ENCODE data around the gene DAGLB.
"Not testable (repeated sequence)": the region's sequence is repeated elsewhere in the genome, so short reads cannot be mapped to it uniquely, and the experiment has no call there.

The DAGLB gene

DNA sequence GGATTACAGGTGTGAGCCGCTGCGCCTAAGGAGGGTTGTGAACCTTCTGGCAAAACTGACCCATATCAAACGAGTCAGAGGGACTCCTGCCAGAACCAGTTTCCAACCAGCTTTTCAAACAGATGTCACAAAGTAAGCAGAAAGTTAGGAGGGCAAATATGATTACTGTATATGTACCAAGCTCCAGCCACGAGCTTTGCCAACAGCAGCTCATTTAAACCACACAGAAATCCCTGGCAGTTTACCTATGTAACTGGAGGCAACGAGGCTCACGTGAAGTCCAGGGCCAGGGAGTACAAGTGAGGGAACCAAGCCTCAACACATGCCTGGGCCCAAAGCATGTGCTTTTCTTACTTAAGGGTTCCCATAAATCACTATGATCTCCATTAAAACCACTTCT lies 12.5 kb upstream of the DAGLB start:
- no peak for DNase-seq

GRCh38 chr7:6458676-6459075 lies 10.9 kb upstream of the DAGLB start:
- not testable (repeated sequence) for DNase-seq

DNA sequence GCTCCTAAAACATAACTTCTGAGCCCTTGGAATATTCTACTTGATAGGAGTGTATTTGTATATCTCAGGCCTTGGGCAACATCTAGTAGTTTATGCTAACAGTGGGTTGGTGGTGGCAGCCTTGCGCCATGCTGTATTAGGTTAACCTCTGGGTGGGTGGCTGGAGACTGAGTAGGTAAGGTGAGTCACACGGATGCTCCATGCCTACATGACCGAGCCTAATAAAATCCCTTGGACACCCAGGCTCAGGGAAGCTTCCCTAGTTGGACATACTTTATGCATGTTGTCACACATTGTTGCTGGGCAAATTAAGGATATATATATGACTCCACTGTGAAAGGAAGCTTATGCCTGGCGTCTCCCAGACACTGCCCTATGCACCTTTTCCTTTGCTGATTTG lies 6.0 kb upstream of the DAGLB start:
- DNase-seq = no peak

DNA sequence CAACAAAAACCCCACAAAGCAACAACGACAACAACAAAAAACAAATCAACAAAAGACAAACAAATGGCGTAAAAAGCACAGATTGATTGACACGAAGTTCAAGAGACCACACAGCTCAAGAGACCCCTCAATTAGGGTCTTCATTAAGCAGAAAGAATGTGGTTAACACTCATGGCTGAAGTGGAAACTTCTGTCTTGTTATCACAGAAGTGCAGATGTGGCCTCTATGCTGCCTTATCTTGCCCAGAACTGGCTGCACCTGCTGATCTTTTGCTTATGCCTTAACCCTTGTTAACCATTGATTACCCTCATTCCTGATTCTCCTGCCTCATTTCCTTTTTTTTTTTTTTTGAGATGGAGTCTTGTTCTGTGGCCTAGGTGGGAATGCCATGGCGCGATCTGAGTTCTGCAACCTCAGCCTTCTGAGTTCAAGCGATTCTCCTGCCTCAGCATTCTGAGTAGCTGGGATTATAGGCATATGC lies 3.5 kb upstream of the DAGLB start:
- DNase-seq = no peak

GRCh38 chr7:6450591-6450990 lies 2.8 kb upstream of the DAGLB start:
- DNase-seq = not testable (repeated sequence)

- DNase-seq = not testable (repeated sequence)
Observed at GRCh38 chr7:6449884-6450283, 2.1 kb upstream of the DAGLB start.

GRCh38 chr7:6448943-6449543 lies 1.3 kb upstream of the DAGLB start:
- DNase-seq = no peak

GRCh38 chr7:6446838-6447580 lies 745 bp downstream of the DAGLB start:
- peak; percentile 69 to 78 for DNase-seq

DNA sequence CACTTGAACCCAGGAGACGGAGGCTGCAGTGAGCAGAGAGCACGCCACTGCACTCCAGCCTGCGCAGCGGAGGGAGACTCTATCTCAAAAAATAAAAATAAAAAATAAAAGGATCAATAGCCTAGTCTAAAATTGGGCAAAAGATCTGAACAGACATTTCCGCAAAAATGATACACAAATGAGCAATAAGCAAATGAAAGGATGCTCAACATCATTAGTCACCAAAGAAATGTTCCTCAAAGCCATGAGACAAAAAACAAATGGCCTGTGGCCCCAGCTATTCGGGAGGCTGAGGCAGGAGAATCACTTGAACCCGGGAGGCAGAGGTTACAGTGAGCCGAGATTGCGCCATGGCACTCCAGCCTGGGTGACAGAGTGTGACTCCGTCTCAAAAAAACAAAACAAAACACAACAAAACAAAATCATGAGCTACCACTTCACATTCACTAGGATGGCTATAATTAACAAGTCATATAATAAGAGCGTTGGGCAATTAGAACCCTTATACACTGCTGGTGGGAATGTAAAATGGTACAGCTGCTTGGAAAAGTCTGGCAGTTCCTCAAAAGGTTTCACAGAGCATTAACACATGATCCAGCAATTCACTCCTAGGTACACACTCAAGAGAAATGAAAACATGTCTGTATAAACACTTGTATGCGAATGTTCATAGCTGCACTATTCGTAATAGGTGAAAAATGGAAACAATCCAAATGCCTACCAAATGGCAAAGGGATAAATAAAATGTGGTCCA lies 3.1 kb downstream of the DAGLB start:
- DNase-seq = no peak

DNA sequence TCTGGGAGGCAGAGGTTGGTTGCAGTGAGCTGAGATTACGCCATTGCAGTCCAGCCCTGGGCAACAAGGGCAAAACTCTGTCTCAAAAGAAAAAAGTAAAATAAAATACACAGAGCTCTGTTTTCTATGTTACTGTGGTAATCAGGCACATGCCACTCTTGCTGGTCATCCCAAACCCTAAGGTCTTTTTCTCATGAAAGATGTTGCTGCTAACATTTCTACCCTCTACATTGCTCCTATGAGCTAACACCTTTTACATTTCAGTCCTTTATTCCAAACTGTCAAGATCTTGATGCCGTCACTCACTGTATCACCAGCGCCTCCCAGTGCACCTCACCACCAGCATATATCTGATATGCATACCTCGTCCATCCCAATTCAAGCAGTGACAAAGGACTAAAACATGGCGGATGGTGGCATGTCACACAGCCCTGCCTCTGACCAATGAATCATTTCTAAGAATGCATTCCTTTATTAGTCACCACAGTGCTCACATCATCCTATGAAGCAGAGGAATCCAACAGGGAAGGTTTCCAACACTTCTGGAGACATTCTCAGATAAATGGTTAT lies 4.3 kb downstream of the DAGLB start:
- DNase-seq = no peak

- DNase-seq = no peak
Observed at GRCh38 chr7:6442114-6442513, 5.6 kb downstream of the DAGLB start.

DNA sequence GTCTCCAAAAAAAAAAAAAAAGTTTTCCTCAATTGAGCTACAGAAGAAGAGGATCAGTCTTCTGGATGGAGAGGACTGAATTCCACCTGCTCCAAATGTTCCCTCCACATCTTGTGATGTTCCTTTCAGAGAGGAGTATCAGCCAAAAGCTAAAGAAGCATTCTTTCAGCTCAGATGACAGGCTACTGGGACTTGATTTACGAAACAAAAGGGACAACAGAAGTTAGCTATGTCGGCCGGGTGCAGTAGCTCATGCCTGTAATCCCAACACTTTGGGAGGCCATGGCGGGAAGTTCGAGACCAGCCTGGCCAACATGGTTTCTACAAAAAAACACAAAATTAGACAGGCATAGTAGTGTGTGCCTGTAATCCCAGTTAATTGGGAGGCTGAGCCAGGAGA lies 7.4 kb downstream of the DAGLB start:
- DNase-seq = no peak

DNA sequence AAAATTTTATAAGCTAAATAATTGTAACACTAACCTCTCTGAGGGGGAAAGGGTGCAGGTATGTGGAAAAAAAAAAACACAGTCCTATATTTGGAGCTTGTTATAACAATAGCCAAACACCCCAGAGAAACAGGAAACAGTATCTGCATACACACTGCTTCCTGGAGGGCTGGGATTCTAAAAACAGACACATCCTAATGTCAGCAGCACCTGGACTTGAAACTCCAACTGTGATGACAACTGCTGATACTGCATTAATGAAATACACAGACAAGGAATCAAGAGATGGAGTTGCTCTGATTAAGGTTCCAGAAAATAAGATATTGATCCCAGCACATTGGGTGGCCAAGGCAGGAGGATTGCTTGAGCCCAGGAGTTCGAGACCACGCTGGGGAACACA lies 9.3 kb downstream of the DAGLB start:
- DNase-seq = no peak

DNA sequence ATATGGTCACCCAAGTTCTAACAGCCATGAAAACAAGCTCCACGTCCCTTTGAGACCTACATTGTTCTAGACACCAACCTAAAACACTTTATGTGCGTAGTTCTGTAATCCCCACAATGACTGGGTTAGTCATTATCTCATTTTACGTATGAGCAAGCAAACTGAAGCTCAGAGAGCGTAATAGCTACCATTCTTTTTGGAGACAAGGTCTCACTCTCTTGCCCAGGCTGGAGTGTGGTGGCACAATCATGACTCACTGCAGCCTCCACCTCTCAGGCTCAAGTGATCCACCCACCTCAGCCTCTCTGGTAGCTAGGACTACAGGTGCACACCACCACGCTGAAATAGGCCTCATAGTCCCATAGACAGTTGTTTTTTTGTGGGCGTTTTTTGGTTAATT lies 10.5 kb downstream of the DAGLB start:
- no peak for DNase-seq

- no peak for DNase-seq
Observed at GRCh38 chr7:6436385-6436685, 11.4 kb downstream of the DAGLB start.

DNA sequence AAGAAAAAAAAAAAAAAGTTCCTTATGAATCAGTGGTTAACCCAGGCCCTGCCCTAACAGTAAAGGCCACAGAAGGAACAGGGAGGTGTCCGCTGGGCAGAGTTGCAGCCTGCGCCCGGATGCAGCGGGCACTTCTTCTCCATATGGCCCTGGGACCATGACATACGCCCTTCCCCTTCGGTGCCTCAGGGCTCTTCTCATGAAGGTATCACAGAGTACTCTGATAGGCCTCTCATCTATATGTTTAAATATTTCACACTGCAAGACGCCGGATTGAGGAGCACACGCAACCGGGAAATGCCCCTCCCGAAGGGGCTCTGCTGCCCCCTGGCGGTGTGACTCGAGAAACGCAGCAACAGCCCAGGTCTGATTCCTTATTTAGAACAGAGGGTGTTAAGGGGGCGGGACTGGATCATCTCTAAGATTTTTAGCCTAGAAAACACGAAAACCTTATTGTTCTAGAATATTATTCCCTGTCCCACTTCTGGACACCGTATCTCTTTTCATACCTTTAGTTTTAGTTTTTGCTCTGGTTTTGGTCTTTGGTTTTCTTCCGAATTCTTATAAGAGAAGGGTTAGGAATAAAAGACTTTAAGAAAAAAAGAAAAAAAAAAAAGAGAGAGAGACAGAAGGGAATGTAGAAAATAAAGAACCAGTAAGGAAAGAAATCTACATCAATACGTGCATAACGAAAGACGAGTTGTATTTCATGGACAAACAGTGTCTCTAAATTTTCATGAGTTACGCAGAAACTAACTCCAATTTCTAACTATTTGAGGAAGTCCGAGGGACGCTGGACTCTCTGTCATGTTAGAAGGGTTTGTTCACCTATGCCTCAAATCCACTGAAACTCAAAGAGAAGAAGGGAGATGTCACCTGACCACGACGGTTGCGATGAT lies 12.0 kb downstream of the DAGLB start:
- peak; percentile 67 to 74 for DNase-seq

- DNase-seq = peak; percentile 34 to 41
Observed at GRCh38 chr7:6433784-6434615, 13.8 kb downstream of the DAGLB start.

- no peak for DNase-seq
Observed at GRCh38 chr7:6432781-6433180, 15.0 kb downstream of the DAGLB start.

DNA sequence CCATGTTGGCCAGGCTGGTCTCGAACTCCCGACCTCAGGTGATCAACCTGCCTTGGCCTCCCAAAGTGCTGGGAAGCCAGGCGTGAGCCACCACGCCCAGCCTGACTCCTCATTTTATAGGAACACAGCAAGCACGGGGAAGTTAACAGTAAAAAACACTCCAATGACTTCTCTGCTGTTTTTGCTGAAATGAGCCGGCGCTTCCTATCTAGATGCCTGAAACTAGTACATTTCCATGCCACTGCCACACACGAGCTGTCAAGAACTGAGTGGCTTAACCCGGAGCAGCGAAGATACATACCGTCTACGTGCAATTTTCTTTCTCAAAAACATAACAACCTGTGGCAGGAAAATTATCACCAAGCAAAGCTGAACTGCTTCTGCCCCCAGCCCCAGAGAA lies 16.8 kb downstream of the DAGLB start:
- no peak for DNase-seq

DNA sequence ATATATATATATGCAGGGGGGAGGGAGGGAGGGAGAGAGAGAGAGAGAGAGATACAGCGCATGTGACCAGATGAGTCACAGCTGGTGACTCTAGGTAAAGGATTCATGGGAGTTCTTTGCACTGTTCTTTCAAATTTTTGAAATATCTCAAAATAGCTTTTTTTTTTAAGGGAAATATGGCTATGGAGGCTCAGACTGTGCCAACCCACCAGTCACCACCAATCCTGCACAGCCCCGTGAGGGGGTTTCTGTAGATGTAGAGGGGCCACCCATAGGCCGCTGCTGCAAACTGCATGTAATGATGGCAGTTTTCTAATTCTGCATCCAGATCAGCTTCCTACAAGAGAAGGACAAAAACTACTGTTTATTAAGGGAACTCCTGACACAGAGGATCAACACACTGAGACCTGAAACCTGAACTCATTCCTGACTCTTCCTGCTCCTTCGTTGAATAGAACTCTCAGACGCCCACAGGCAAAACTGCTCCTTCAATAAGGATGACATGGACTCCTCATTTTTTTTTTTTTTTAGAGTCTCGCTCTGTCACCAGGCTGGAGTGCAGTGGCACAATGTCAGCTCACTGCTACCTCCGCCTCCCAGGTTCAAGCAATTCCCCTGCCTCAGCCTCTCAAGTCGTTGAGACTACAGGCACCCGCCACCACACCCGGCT lies 17.3 kb downstream of the DAGLB start:
- DNase-seq = no peak

- no peak for DNase-seq
Observed at GRCh38 chr7:6425948-6426347, 21.8 kb downstream of the DAGLB start.

Measured in AML-193 (cell line).